Kidney epithelial cell (primary cell): Measurements from ENCODE around the gene CYP4V2. TPM values are rescaled to one million over a fixed set of nuclear protein-coding genes. Genes with fewer than 3 reads are reported as not detected.
A peak's percentile ranks its signal among the peaks of the same experiment; 100 is the strongest.

Experiments
- DNase-seq: peaks from one replicate; pipeline ENCODE4 v3.0.0-alpha.2; 2010; ENCODE audit warnings: low read depth
- H3K27me3 ChIP-seq: 2 replicates; pipeline ENCODE4 v1.6.0; 2011; ENCODE audit warnings: low read length; ENCODE audit not compliant: control insufficient read depth, insufficient read depth
- H3K36me3 ChIP-seq: 2 replicates; pipeline ENCODE4 v1.5.1; 2011; ENCODE audit warnings: low read length; ENCODE audit not compliant: control insufficient read depth, insufficient read depth
- H3K4me3 ChIP-seq: 2 replicates; pipeline ENCODE4 v1.5.1; 2011; ENCODE audit warnings: low read depth, mild to moderate bottlenecking, control low read depth, low read length
- CTCF ChIP-seq: IDR thresholded peaks from 2 replicates; pipeline ENCODE4 v1.5.1; 2011; ENCODE audit warnings: mild to moderate bottlenecking, moderate library complexity, low read length, control low read depth, inconsistent platforms; ENCODE audit not compliant: insufficient read depth, poor library complexity, severe bottlenecking
- total RNA-seq: library from RNA; depleted of rRNA; stranded (reverse); fragments of >200 nt; gene quantifications from 2 replicates; pipeline ENCODE4 v1.2.3, GENCODE V29; 2015

Gene CYP4V2
- total RNA-seq = 25.9 and 30.2 TPM in 2 replicates

DNA sequence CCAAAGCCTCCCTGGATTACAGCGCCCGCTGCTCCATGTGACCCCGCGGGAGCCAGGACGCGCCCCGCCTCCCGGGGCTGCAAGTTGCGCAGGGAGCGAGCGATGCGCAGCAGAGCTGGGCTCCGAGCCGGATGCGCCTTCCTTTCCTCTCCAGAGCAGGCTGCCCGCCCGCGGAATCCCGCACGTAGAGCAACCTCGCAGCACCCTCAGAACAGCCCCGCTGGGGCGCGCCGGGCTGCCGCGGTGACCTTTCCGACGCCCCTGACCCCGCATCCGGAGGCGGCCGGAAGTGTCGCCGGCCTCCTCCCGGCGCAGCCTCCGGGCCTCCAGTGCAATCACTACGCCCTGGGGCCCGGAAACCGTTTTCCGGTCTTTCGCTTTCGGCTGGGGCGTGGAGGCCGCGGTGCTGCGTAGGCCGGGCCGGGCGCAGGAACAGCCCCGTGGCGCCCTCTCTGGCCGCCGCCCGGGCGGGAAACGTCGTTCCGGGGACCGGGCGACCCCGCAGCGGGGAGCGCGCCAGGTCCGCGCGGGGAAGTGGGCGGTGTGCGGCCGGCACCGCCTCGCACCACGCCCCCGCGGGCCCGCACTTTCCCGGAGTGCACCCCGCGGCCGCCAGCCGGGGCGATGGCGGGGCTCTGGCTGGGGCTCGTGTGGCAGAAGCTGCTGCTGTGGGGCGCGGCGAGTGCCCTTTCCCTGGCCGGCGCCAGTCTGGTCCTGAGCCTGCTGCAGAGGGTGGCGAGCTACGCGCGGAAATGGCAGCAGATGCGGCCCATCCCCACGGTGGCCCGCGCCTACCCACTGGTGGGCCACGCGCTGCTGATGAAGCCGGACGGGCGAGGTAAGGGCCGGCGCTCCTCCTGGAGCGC is at the start of gene CYP4V2:
Gene CYP4V2, plus strand, starts transcription at position 368 of the 866 bp plus-strand sequence. Its CDS starts 257 bp downstream, at position 625.
- Histone ChIP-seq H3K36me3 (no peaks in the 10 kb centered on the region), H3K27me3 (no peaks in the 10 kb centered on the region), H3K4me3 (peak within 1 kb of the TSS; percentile 93)
- no peak for TF ChIP-seq CTCF
- peak; percentile 10 for DNase-seq

DNA sequence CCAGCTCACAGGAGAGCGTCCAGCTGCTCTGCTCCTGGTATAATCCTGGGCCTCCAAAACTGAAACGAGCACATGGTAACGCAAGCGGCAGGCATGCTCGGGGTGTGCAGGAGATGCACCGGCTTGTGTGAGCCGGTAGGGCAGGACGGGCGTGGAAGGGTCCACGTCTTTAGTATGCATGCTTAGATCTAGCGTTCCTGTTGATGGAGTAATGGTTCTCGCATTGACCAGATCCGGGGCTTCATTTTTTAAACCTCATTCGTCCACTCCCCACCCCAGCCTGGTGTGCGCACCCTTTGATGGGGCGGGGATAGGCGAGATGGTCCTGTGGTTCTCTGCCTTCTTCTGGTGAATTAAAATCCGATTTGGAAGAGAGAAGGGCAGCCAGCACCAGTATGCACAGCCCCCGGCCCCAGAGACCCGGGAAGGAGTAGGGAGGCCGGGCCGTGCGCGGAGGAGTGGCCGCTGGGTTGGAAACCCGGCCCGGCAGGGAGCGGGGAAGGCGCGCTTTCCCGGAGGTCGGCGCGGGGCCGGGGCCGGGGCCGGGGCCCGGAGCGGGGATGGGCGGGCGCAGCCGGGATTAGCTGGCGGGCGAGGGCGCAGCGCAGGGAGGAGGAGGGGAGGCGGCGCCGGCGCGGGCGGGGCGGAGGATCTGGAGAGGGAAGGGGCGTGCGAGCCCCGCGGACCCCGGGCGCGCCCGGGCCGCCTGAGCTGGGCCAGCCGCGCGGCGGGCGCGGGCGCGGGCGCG is 47.0 kb upstream of the CYP4V2 start:
- no peaks in the 10 kb centered on the region for H3K36me3 ChIP-seq
- DNase-seq = no peak
- H3K27me3 ChIP-seq = no peaks in the 10 kb centered on the region
- peak overlapping the region; percentile 63 for H3K4me3 ChIP-seq
- peak; percentile 12 for TF ChIP-seq CTCF

DNA sequence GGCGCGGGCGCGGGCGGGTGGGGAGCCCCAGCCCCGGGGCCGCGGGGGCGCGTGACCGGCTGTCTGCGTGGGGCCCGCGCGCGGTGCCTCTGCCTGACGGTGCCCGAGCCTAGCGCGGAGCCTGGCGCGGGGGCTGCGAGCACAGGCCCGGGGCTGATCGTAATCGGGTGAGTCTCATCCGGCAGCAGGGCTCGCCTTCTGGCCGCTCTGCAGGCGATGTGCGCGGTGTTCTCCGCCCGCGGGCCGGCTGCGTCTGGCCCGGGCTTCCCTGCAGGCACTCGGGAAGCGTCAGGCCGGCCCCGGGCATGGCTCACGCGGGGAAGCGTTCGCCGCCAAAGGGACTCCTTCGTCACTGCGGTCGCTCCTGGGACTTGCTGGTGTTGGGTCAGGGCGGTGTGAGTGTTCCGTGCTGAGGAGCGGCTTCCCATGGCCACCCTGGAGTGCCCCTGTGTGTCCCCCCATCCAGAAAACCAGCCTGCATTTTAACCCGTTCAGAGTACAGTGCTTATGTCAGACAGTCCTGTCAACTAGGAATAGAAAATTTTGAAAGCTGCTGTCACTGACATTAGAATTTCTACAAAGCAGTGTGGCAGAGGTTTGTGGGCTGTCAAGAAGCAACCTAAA is 46.3 kb upstream of the CYP4V2 start:
- no peak for DNase-seq
- Histone ChIP-seq H3K36me3 (no peaks in the 10 kb centered on the region), H3K27me3 (no peaks in the 10 kb centered on the region), H3K4me3 (peak overlapping the region; percentile 63)
- TF ChIP-seq CTCF = no peak

- no peak for TF ChIP-seq CTCF
- no peak overlapping the region for H3K4me3 ChIP-seq
- H3K27me3 ChIP-seq = no peaks in the 10 kb centered on the region
- no peaks in the 10 kb centered on the region for H3K36me3 ChIP-seq
- DNase-seq = no peak
Measured at GRCh38 chr4:186146458-186146857, 44.9 kb upstream of the CYP4V2 start.

DNA sequence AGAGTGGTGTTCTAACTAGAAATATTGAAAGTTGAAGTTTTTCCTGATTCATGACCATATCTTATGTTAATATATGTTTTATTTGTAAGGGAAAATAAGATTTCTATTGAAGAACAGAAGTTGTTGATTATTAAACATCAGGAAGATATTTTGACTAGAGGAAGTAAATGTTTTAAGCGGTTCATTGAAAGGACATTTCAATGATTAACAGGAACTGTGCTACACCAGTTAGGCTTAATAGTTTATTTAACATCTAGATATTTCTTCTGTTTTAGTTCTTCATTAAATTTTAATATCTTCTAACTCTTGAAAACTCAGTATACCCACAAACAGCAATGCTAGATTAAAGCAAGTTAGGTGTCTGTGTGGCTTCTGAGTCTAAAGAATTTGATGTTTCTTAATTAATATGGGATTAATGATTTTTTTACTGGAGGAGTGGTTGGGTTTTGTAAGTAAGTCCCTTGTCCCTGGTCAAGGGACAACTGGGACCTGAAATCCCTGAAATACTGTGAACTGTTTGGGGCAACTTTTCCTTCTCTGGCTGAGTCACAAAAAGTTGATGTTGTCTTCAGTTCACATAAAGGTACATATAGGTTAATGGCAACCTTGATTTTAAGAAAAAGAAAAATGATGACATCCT is 42.9 kb upstream of the CYP4V2 start:
- no peak for TF ChIP-seq CTCF
- H3K27me3 ChIP-seq = no peaks in the 10 kb centered on the region
- DNase-seq = no peak
- no peaks in the 10 kb centered on the region for H3K36me3 ChIP-seq
- no peak overlapping the region for H3K4me3 ChIP-seq
